ENCODE results near the gene MGAT4D. TPM values are rescaled to one million over a fixed set of nuclear protein-coding genes. Genes with fewer than 3 reads are reported as not detected.

MGAT4D gene
- not detected in 2 replicates for total RNA-seq
- long read RNA-seq = 0 reads

DNA sequence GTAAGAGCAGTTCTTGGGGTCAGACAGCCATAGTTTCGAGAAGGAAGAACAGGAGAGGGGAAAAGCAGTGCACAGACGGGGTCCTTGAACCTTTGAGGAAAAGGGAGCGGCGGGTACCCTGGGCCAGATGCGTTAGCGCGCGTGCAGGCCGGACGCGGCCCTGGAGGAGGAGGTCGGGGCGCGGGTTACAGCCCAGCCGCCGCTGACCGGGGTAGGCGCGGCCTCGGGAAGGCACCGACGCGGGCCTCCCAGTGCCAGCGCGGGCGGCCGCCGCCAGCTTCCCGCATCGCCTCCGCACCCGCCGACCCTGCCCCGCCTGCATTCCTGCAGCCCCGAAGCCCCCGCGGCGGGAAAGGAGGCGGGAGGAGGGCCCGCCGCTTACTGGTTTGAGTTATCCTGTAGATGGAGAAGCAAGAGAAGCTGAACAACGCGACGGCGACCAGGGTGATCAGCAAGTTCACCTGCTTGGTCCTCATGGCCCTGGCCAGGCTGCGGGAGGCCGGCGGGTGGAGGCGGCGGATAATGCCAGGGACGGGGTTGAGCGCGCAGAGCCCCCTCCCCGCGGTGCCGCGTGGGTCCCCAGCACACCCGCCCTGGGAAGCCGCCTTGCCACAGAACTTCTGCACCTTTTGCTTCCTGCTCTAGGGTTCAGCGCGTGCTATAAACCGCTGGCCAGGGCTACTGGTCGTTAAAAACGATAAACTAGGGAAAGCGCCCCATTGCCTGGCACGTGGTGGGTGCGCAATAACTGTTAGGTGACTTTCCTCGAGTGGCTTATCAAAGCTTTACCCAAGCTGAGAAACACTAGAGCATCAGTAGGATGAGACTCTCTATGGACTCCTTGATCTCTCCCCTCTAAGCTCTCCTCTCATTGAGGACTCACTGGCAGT lies at the start of gene MGAT4D:
TSS of gene MGAT4D (minus strand) at position 547 of the 890 bp plus-strand sequence. CDS start at position 476, 71 bp downstream.
- H3K27me3 Mint-ChIP-seq = peaks cover 57% of the 10 kb centered on the region
- no peak within 1 kb of the TSS for H3K27ac Mint-ChIP-seq
- no peaks in the 10 kb centered on the region for H3K36me3 Mint-ChIP-seq (ENCODE audit: insufficient read depth)
- peak; percentile 15 for DNase-seq (ENCODE audit: low spot score, unreplicated experiment)
- TF ChIP-seq, protein P1, sequence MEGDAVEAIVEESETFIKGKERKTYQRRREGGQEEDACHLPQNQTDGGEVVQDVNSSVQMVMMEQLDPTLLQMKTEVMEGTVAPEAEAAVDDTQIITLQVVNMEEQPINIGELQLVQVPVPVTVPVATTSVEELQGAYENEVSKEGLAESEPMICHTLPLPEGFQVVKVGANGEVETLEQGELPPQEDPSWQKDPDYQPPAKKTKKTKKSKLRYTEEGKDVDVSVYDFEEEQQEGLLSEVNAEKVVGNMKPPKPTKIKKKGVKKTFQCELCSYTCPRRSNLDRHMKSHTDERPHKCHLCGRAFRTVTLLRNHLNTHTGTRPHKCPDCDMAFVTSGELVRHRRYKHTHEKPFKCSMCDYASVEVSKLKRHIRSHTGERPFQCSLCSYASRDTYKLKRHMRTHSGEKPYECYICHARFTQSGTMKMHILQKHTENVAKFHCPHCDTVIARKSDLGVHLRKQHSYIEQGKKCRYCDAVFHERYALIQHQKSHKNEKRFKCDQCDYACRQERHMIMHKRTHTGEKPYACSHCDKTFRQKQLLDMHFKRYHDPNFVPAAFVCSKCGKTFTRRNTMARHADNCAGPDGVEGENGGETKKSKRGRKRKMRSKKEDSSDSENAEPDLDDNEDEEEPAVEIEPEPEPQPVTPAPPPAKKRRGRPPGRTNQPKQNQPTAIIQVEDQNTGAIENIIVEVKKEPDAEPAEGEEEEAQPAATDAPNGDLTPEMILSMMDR (IDR thresholded peaks at IDR 0.05; ENCODE audit: unreplicated experiment) = no peak
- no peaks in the 10 kb centered on the region for H3K9me3 Mint-ChIP-seq (ENCODE audit: low read depth)
- H3K4me3 Mint-ChIP-seq (ENCODE audit: low read depth) = peak within 1 kb of the TSS; percentile 58
- no peaks in the 10 kb centered on the region for H3K4me1 Mint-ChIP-seq (ENCODE audit: low read depth)

DNA sequence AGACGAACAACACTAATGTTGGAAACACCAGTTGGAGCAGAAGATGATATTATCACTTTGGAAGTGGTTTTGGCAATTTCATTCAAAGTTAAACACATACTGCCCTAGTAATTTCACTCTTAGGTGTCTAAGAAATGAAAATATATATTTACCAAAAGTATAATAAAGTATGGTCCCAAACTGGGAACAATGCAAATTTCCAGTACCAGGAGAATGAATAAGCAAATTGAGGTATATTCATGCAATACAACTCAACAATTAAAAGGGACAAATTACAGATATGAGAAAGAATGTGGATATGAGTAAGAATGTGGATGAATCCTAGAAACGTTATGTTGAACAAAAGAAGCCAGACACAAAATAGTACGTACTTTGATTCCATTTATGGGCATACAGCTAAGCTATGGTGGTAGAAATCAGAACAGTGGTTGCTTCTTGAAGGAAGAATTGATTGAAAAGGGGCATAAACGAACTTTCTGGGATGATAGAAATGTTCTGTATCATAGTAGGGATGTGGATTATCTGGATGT lies 35.9 kb upstream of the MGAT4D start:
- no peaks in the 10 kb centered on the region for H3K4me1 Mint-ChIP-seq (ENCODE audit: low read depth)

GRCh38 chr4:140529434-140529833 lies 31.3 kb upstream of the MGAT4D start:
- Mint-ChIP-seq H3K27ac (no peak overlapping the region), H3K27me3 (no peaks in the 10 kb centered on the region), H3K36me3 (ENCODE audit: insufficient read depth) (peaks cover 19% of the 10 kb centered on the region), H3K4me1 (ENCODE audit: low read depth) (peaks cover 15% of the 10 kb centered on the region), H3K4me3 (ENCODE audit: low read depth) (no peak overlapping the region), H3K9me3 (ENCODE audit: low read depth) (no peaks in the 10 kb centered on the region)
- DNase-seq (ENCODE audit: low spot score, unreplicated experiment) = no peak
- TF ChIP-seq, protein P1 (IDR thresholded peaks at IDR 0.05; ENCODE audit: unreplicated experiment) = no peak

More for the DNA sequence above, 35.9 kb upstream of the MGAT4D start:
- H3K9me3 Mint-ChIP-seq (ENCODE audit: low read depth) = no peaks in the 10 kb centered on the region
- no peaks in the 10 kb centered on the region for H3K27me3 Mint-ChIP-seq
- H3K36me3 Mint-ChIP-seq (ENCODE audit: insufficient read depth) = peaks cover 7% of the 10 kb centered on the region
- no peak for DNase-seq (ENCODE audit: low spot score, unreplicated experiment)
- no peak overlapping the region for H3K27ac Mint-ChIP-seq
- no peak overlapping the region for H3K4me3 Mint-ChIP-seq (ENCODE audit: low read depth)
- TF ChIP-seq, protein P1 (IDR thresholded peaks at IDR 0.05; ENCODE audit: unreplicated experiment) = no peak

DNA sequence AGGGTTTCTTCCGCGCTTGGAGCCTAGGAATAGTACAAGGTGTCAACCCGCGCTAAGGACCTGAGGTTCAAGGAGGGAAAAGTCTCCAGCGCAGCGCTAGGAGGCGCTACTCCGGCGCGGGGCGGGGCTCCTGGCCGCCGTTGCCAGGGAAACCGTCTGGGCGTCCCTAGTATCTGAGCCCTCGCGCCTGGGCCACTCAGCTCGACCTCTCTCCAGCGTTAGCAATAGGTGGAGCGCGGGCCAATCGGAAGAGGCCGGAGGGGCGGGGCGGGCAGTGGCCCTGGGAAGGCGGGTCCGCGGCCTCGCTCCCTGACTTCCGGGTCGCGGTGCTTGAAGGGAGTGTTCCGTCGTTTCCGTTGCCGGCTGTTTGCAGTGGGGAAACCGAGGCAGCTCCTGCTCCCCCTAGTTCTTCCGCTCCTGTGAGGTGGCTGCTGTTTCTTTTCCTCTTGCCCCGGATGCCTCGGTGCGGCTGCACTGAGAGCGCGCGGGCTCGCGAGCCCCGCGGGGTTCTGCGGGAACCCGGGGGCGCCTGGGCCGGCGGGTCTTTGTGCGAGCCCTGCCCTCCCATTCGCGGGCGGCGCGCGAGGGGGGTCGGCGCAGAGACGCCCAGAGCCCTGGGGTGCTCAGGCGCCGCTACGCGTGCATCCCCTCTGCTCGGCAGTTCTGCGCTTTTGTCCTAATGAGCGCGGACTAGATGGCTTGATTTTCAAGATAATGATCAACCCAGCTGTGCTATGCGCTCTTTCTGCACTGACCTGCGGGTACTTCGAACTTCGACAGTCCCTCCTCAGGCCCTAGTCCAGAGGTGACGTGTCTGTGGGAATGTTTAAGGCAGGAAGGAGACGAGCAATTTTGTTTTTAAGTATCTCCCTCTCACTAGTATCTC lies 26.0 kb upstream of the MGAT4D start, which contains the start of gene ELMOD2:
TSS of gene ELMOD2 (plus strand) at position 312 of the 886 bp plus-strand sequence. CDS start 1,261 bp downstream, outside the sequence.
- H3K9me3 Mint-ChIP-seq (ENCODE audit: low read depth) = no peaks in the 10 kb centered on the region
- no peaks in the 10 kb centered on the region for H3K27me3 Mint-ChIP-seq
- TF ChIP-seq, protein P1 (IDR thresholded peaks at IDR 0.05; ENCODE audit: unreplicated experiment) = peak; percentile 93
- H3K27ac Mint-ChIP-seq = peak within 1 kb of the TSS; percentile 94
- DNase-seq (ENCODE audit: low spot score, unreplicated experiment) = peak; percentile 93
- H3K36me3 Mint-ChIP-seq (ENCODE audit: insufficient read depth) = peaks cover 15% of the 10 kb centered on the region
- H3K4me1 Mint-ChIP-seq (ENCODE audit: low read depth) = peaks cover 15% of the 10 kb centered on the region
- H3K4me3 Mint-ChIP-seq (ENCODE audit: low read depth) = peak within 1 kb of the TSS; percentile 91

Data from progenitor cell of endocrine pancreas (in vitro differentiated cells).